ENCODE measurements around the gene MYO5B.
"Not testable (repeated sequence)": the region's sequence is repeated elsewhere in the genome, so short reads cannot be mapped to it uniquely, and the experiment has no call there.

MYO5B gene

DNA sequence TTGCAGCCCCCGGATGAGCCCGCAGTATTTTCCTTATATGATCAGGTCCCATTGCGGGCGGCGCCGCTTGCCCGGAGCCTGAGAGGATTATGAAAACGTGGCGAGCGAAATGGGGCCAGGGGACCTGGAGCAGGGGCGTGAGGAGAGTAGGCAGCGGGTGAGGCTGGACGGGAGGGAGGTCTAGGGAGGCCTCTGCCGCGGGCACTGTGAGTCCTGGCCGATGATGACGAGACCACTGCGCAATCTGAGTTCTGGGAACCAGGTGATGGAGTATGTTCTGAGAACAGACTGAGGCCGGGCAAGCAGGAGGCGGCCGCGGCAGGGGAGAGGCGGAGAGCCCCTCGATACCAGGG lies 380.8 kb downstream of the MYO5B start:
- DNase-seq = peak in 1 of 2 experiments; percentile 48

DNA sequence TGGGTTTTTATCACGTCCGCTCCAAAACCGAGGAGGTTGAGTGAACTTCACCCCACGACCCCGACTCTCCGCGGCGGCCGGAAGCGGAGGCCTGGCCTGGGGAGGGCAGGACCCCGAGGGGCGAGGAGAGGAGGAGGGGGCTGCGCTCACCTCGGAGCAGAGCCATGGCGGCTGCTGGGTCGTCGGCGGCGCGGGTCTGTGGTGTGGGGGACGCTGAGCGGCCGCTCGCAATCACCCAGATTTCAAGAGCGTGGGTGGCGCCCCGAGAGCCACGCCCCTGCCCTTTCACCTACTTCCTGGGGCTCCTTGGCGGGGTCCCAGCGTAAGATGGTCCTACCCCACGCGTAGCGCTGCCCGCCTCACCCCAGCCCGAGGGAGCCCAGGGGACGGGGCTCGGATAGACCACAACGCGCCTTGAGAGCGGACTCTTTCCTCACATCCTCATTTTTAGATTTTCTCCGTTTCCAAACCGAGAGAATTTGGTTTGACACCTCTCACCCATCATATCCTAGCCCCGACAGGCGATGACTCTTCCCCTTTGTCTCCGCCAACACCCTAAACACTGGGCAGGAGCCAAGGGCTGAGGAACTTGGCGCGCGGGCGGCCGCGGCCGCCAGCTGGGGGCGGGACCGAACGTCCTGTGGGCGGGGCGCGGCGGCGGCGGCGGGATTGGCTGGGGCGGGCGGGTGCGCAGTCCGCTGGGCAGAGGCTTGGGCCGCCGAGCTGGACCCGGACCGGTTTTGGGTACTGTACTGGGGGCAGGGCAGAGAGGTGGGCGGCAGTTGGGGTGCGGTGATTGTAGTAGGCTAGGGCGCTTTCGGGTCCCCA lies 381.4 kb downstream of the MYO5B start, which contains the start of gene ACAA2:
ACAA2 (minus strand) TSS at position 215 of the 828 bp plus-strand sequence; CDS start at position 166, 49 bp downstream.
- DNase-seq = peak; percentile 26 to 56

DNA sequence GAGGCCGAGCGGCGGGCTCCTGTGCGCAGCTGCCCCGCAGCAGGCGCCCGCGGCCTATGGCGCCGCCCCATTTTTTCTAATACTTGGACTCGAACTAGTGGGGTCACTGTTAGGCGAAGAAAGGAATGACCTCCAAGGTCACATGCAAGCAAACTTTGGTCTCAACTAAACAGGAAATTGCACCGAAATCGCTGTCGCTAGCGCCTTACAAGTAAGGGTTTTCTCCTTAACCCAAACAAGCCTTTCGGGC lies 382.0 kb downstream of the MYO5B start:
- DNase-seq = no peak

DNA sequence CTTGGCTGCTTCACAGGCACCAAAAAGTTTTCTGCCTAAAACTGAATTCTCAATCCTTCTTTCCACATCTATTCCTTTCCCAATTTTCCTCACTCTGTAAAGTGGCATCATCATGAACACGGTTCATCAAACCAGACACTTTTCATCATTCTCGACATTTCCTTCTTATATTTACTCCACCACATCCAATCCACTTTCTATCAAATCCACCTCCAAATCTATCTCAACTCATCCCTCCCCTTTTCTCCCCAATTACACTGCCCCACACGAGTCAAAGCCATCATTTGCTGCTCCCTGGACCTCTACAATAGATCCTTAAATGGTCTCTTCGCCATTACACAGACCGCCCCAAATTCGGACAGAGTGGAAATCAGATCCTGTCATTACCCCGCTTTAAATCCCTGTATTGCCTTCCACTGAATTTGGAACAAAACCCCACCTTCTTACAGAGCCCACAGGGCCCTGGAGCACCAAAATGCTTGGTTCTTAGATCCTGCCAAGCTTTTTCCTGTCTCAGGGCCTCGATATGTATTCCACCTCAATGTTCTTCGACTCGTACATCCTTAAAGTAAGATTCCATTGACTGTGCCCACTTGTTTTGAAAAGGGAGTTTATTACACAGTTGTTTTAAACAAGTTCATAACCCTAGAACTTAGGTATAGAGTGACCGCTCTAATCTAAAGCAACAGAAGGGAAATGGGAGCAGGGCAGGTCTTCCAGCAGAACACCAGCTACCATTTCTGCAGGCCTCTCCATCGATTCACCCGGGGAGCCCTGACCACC lies 382.5 kb downstream of the MYO5B start:
- DNase-seq = no peak

DNA sequence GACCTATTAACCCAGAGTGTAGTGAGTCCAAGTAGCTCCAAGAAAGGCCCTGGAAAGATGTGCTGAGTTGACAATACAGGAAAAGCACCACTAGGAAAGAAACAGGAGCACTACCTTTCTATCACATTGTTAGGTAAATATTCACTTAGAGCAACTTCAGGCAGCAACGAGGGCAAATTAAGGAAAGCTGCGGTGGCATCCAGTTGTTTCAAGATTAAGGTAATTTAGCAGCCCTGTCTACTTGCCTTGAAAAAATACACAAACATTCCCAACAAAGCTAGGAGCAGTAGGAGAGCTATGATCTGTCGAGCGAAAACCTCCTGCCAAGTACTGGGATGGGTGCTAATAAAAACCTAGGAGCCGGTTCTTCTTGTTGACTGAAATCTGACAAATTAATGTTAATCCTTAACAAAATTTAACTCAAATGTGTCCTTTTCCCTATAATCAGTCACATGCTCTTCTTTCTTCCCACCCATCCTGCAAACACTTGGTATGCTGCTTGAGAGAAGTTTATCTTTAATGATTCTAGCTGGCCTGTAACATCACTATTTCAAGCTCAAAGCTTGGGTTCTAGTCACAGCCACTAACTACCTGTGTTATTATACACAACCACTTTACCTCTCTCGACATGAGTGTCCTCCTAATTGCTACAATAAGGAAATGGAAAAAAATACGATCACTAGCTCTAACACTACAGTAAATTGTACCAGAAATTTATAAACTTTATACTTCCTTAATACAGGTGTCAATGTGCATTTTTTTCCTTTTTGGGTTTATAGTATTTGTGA lies 383.6 kb downstream of the MYO5B start:
- DNase-seq = no peak

DNA sequence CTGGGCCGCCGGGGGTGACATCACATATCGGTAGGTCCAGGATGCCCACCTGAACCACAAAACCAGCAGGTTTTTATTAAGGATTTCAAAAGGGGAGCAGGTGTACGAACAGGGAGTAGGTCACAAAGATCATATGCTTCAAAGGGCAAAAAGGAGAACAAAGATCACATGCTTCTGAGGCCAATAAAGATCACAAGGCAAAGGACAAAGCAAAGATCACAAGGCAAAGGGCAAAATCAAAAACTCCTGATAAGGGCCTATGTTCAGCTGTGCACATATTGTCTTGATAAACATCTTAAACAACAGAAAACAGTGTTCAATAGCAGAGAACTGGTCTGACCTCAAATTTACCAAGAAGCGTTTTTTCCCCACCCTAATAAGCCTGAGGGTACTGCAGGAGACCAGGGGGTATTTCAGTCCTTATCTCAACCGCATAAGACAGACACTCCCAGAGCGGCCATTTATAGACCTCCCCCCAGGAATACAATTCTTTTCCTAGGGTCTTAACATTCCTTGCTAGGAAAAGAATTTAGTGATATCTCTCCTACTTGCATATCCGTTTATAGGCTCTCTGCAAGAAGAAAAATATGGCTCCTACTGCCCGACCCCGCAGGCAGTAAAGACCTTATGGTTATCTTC lies 386.3 kb downstream of the MYO5B start:
- not testable (repeated sequence) for DNase-seq

DNA sequence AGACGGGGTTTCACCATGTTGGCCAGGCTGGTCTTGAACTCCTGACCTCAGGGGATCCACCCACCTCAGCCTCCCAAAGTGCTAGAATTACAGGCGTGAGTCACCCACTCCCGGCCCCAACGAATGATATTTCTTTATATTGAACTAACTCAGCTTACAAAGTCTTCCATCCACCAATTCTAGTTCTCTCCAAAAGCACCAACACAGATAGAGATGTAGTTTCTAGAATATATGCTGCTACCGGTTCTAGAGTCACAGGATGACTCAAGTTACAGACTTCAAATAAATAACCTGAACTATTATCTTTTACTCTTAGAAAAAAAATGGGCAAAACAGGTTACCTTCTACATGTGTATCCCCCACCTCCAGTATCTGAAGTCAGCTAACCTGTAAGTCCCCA lies 390.9 kb downstream of the MYO5B start:
- no peak for DNase-seq

DNA sequence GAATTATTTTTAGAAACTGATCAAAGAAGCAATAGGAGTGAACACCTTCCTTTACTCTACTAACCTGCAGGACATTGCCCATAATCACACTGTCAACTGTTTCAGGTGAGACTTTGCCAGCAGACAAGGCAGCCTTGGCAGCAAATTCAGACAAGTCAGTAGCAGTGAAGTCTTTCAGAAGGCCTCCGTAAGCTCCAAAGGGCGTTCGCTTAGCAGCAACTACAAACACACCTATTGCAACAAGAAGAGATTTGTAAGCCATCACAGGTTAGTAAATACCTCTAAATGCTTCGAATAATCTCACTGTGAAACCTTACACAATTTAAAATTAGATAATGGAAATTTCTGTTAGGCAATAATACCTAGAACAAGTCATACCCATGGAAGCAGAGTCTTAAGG lies 392.3 kb downstream of the MYO5B start:
- no peak for DNase-seq

DNA sequence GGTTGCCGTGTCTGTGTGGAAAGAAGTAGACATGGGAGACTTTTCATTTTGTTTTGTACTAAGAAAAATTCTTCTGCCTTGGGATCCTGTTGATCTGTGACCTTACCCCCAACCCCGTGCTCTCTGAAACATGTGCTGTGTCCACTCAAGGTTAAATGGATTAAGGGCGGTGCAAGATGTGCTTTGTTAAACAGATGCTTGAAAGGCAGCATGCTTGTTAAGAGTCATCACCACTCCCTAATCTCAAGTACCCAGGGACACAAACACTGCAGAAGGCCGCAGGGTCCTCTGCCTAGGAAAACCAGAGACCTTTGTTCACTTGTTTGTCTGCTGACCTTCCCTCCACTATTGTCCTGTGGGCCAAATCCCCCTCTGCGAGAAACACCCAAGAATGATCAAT lies 394.5 kb downstream of the MYO5B start:
- not testable (repeated sequence) for DNase-seq

DNA sequence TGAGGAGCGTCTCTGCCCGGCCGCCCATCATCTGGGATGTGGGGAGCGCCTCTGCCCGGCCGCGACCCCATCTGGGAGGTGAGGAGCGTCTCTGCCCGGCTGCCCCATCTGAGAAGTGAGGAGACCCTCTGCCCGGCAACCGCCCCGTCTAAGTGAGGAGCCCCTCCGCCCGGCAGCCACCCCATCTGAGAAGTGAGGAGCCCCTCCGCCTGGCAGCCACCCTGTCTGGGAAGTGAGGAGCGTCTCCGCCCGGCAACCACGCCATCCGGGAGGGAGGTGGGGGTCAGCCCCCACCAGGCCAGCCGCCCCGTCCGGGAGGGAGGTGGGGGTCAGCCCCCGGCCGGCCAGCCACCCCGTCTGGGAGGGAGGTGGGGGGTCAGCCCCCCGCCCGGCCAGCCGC lies 395.1 kb downstream of the MYO5B start:
- DNase-seq = not testable (repeated sequence)

DNA sequence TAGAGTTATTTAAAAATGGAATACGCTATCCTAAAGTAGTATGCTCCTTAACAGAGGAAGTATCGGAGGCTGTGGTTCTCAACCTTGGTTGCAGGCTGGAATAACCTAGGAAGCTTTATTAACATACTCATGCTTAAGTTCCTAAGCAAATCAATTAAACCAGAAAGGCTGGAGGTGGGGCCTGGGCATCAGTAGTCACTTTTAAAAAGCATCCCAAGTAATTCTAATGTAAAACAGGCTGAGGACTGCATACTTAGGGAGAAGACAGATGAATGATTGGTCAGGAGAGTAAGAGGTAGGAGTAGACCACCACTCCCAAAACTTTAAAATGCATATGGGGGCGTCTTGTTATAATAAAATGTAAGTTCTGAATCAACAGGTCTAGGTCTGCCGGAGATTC lies 396.9 kb downstream of the MYO5B start:
- DNase-seq = no peak

DNA sequence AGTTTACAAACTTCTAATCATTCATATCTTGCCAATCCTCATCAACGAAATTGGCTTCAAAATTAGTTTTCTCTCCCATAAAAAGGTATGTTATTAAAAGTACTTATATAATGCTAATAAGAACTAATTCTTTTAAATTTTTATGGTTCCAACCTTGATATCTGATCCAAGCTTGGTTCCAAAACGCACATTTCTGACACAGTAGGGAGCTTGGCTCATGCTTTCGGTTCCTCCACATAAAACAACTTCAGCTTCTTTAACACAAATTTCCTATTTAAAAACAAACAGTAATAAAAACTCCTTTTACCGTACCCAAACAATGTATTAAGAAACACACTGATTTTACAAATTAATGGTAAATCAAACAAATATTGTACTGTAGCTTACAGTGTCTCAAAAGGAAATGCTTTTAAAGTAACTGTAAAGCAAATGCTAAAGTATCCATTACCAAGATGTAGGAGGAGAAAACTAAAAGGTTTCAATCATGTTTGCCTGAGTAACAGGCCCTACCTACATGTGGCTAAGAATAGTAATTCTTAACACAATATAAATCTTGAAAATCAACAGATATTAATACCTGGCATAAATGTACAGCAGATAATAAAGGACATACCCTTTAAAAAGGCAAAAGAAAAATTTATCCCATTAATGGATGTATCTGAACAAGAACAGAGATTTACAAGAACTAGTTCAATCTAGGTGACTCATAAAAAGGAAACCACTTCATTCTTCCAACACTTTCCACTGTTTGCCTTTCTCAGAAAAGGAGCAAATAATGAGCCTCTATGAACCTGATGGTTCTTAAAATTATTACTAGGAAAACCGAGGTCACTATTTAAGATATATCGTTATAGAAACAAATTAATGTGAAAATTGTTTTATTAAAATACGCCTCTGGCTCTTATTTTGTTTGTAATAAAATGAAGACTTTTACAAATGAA lies 399.1 kb downstream of the MYO5B start:
- DNase-seq = no peak

DNA sequence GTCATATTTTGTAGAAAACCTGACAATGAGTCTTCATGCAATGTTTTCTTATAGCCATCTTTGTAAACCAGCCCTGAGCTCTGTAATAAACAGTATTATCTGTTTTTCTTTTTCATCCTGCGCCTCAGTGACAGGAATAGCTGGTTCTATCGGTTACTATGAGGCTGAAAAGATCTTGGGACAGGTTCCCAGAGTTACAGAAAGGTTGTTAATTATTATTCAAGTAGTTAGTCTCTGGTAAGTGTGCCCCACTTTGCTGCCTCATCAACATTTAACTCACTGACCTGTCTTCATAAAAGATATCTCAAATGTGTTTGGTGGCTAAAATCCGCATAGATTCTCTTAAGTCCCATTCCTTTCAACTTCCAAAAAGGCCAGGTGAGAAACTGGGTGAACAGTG lies 400.2 kb downstream of the MYO5B start:
- DNase-seq = no peak

DNA sequence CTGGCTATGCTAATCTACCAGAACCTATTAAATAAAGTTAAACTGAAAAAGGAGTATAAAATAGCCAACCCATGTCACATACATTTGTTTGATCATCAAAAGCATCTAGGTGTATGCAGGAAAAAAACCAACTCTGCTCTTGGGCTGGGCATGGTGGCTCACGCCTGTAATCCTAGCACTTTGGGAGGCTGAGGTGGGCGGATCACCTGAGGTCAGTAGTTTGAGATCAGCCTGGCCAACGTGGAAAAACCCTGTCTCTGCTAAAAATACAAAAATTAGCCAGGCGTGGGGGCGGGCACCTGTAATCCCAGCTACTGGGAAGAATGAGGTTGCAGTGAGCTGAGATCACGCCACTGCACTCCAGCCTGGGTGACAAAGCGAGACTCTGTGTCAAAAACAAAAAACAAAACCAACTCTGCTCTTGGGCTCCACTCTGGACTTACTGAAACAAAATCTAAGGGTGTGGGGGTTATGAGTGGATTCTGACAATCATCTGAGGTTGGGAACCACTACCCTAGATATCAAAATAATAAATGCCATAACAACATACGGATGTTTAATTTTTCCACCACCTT lies 405.3 kb downstream of the MYO5B start:
- not testable (repeated sequence) for DNase-seq

DNA sequence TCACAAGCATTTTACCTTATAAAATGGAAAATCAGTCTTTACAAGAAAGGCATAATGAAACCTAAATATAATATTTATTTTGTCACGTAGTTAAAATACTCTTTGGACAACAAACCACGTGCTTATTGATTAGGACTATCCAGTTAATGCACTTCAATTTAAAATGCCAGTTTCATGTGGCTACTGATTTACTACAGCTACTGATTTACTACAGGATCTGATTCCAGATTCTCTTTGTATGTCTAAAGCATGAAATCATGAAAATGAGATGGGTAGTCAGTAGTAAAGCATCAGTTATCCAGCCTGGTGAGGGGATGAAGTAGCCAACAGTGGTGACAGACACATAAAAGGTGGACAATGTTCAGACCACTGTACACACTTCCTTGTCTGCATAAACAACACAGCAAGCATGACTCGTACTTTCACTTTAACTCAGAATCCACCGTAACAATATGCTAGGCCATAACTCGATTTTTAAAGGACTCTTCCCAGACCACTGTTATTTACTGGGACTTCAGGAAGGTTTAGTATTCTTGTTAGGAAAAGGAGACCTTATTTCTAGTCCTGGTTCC lies 406.5 kb downstream of the MYO5B start:
- DNase-seq = no peak

DNA sequence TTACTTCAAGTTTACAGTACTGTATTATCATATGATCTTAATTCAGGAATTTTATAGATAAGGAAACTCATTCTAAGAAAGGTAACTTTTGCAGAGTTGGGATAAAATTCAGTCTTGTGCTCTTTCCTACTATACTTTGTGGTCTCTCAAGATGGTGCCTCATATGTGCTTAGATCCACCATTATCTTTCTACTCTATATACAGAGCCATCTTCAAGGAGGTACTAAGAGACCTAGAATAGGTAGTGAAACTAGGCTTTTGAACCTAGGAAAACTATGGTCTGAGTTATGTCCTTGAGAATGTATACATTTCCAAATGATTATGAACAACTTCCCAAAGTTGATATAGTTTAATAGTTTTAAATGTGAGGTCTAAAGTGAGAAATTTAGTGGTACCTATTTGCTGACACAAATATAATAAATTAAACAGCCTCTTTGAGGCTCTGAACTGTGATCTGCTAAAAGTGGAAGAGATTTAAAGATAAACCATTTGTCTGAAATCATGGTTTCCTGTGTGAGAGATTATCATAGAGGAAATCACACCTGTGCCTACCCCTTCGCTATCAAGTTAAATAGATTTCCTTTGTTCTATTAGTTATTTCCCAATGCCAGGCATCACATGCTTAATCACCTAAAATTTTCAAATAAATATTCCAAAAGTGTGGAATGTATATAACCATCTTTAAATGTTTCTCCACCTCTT lies 408.8 kb downstream of the MYO5B start:
- no peak for DNase-seq

DNA sequence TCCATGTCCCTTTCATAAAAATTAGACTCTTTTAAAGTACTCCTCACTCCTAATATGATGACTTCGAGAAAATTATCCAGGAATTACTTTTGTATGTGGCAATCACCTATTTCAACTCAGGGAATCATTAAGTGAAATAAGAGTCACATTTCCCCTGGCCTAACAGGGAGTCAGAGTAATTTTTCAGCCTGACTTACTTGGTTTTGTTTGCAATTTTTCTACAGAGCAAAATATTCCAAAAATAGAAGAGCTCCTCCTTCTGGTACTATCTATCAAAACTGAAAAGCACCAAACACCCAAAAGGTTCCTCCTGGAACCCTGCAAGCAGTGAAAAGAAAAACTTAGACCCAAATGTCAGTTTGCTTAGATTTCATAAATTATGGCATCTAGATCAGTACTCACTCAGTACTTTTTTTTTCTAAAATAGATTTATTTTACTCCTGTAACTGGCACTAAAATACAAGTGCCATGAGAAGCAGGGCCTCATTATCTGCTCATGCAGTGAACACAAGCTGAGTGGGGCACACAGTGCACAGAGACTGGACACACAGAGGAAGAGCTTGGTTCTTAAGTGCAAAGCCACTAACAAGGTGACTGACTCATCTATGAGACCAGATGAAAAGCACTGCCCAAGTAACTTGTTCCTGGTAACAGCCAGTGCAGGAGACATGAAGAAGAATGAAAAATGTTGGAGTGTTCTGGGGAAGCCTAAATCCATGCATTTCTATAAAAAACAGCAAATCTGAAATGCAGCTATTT lies 410.3 kb downstream of the MYO5B start:
- DNase-seq = no peak

DNA sequence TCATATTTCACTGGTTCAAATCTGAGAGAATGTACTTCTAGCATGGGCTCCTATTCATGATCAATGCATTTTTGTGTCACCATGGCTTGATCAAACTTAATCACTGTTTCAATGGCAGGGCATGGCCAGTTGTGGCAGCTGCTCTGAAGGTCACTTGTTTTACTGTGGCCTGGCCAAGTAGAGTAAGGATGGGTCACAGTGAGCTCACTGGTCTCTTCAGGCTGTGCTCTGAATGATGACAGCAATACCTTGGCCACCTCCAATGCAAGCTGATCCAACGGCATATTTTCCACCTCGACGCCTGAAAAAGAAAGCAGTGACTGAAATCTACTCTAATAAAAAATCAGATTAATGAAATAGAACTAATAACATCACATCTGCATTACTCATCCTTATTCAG lies 411.3 kb downstream of the MYO5B start:
- DNase-seq = not testable (repeated sequence)

DNA sequence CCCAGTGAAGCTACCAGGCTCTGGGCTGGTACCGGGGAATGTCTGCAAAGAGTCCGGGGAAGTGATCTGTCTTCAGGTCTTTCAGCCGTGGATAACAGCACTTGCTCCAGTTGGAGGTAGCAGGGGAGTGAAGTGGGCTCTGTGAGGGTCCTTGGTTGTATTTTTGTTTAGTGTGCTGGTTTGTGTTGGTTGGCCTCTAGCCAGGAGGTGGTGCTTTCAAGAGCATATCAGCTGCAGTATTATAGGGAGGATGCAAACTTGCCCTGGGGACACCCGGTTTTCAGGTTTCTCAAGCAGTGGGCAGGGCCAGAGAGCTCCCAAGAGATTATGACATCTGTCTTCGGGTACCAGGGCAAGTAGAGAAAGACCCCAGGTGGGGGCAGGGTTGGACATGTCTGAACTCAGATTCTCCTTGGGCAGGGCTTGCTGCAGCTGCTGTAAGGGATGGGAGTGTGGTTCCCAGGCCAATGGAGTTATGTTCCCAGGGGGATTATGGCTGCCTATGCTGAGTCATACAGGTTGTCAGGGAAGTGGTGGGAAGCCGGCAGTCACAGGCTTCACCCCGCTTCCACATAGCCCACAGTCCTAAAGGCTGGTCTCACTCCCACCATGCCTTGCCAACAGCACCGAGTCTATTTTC lies 416.0 kb downstream of the MYO5B start:
- no peak for DNase-seq

Data from SW 1271 (cell line).